HUES6 (cell line): ENCODE results near the gene MCMBP.
A peak's percentile ranks its signal among the peaks of the same experiment; 100 is the strongest.
"Not testable (repeated sequence)": the region's sequence is repeated elsewhere in the genome, so short reads cannot be mapped to it uniquely, and the experiment has no call there.

ENCODE experiments used
- H3K27ac ChIP-seq: 2 replicates; pipeline ENCODE4 v1.7.0; 2013; ENCODE audit warnings: low read depth, mild to moderate bottlenecking, low read length, inconsistent platforms
- H3K27me3 ChIP-seq: 2 replicates; pipeline ENCODE4 v1.6.1; 2013; ENCODE audit warnings: low read length; ENCODE audit not compliant: control insufficient read depth, insufficient read depth
- H3K36me3 ChIP-seq: 2 replicates; pipeline ENCODE4 v1.6.1; 2013; ENCODE audit warnings: low read length; ENCODE audit not compliant: control insufficient read depth, insufficient read depth
- H3K4me1 ChIP-seq: 2 replicates; pipeline ENCODE4 v1.6.1; 2013; ENCODE audit warnings: low read length; ENCODE audit not compliant: control insufficient read depth, insufficient read depth
- H3K4me3 ChIP-seq: 2 replicates; pipeline ENCODE4 v1.5.1; 2013; ENCODE audit warnings: low read depth, low read length
- H3K9ac ChIP-seq: one replicate; pipeline ENCODE4 v1.6.1; 2013; ENCODE audit warnings: mild to moderate bottlenecking, low read length
- H3K9me3 ChIP-seq: 2 replicates; pipeline ENCODE4 v1.6.1; 2013; ENCODE audit warnings: low read depth, low read length; ENCODE audit not compliant: control insufficient read depth, insufficient read depth

The MCMBP gene, protein sequence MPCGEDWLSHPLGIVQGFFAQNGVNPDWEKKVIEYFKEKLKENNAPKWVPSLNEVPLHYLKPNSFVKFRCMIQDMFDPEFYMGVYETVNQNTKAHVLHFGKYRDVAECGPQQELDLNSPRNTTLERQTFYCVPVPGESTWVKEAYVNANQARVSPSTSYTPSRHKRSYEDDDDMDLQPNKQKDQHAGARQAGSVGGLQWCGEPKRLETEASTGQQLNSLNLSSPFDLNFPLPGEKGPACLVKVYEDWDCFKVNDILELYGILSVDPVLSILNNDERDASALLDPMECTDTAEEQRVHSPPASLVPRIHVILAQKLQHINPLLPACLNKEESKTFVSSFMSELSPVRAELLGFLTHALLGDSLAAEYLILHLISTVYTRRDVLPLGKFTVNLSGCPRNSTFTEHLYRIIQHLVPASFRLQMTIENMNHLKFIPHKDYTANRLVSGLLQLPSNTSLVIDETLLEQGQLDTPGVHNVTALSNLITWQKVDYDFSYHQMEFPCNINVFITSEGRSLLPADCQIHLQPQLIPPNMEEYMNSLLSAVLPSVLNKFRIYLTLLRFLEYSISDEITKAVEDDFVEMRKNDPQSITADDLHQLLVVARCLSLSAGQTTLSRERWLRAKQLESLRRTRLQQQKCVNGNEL

DNA sequence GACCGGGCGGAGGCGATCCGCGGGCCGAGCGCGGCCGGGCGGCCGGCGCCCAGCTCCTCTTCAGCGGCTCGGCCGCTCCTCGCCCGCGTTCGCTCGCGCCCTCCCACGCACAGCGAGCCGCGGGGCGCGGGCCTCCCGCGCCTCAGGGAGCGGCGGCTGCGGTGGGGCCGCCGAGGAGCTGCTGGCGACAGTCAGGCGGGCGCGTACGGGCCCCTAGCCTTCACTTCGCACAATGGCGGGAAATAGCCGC, at the start of gene MCMBP:
TSS of gene MCMBP (minus strand) at position 234 of the 250 bp plus-strand sequence. CDS start 259 bp downstream, outside the sequence.
- Histone ChIP-seq H3K36me3 (no peaks in the 10 kb centered on the region), H3K27me3 (no peaks in the 10 kb centered on the region), H3K9ac (peak within 1 kb of the TSS; percentile 92), H3K4me3 (peak within 1 kb of the TSS; percentile 90), H3K9me3 (no peaks in the 10 kb centered on the region), H3K27ac (peak within 1 kb of the TSS; percentile 58; the same call in 1 of the 2 replicates), H3K4me1 (peaks cover 11% of the 10 kb centered on the region; the same call in 1 of the 2 replicates)

DNA sequence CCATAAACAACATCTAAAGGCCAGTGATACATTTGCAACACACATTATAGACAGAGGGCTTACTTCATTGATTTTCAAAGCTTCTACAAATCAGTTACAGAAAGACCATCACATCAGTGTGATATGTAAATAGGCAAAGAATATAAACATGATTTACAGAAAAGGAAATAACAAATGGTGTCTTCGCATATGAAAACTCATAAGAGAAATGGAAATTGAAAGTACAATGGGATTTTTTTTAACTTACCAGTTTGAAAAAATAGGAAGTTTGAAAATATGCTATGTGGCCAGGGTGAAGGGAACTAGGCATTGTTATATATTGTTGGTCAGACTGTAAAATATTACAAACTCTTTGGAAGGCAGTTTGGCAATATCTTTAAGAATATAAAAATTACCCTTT, 47.2 kb upstream of the MCMBP start:
- H3K4me3 ChIP-seq, result no peak overlapping the region
- H3K36me3 ChIP-seq, result peaks cover 88% of the 10 kb centered on the region
- no peaks in the 10 kb centered on the region for H3K9me3 ChIP-seq
- H3K27ac ChIP-seq, result no peak overlapping the region
- no peaks in the 10 kb centered on the region for H3K27me3 ChIP-seq
- H3K4me1 ChIP-seq, result no peaks in the 10 kb centered on the region
- no peak overlapping the region for H3K9ac ChIP-seq

DNA sequence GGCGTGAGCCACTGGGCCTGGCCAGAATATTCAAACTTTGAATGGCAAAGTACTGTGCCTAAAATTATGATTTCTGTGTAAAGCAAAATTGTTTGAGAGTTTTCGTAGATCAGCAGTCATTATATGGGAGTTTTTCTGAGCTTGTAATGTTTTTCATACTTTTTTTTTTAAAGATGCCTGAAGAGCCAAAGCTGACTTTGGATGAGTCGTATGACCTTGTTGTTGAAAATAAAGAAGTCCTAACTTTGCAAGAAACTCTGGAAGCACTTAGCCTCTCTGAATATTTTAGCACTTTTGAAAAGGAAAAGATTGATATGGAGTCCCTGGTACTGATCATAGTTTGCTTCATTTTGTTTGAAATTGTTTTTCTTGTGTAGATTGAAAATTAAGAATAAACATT, 46.6 kb upstream of the MCMBP start:
- Histone ChIP-seq H3K36me3 (peaks cover 88% of the 10 kb centered on the region), H3K9ac (no peak overlapping the region), H3K9me3 (no peaks in the 10 kb centered on the region), H3K4me3 (no peak overlapping the region), H3K27ac (no peak overlapping the region), H3K27me3 (no peaks in the 10 kb centered on the region), H3K4me1 (no peaks in the 10 kb centered on the region)

DNA sequence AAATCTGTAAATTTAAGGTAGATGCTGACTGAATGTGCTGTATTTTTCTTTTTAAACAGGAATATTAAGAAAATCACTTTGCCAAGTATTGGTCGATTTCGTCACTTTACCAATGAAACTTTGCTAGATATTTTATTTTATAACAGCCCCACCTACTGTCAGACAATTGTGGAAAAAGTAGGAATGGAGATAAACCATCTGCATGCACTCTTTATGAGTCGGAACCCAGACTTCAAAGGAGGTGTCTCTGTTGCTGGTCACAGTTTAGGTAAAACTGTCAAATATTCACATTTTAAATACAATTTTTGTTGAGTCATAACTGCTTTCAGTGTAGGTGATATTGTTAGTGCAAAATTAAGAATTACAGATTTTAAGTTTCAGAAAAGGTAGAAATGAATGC, 45.1 kb upstream of the MCMBP start:
- peaks cover 91% of the 10 kb centered on the region for H3K36me3 ChIP-seq
- H3K9me3 ChIP-seq, result no peaks in the 10 kb centered on the region
- H3K4me3 ChIP-seq, result no peak overlapping the region
- no peaks in the 10 kb centered on the region for H3K27me3 ChIP-seq
- no peak overlapping the region for H3K9ac ChIP-seq
- H3K4me1 ChIP-seq, result no peaks in the 10 kb centered on the region
- no peak overlapping the region for H3K27ac ChIP-seq

DNA sequence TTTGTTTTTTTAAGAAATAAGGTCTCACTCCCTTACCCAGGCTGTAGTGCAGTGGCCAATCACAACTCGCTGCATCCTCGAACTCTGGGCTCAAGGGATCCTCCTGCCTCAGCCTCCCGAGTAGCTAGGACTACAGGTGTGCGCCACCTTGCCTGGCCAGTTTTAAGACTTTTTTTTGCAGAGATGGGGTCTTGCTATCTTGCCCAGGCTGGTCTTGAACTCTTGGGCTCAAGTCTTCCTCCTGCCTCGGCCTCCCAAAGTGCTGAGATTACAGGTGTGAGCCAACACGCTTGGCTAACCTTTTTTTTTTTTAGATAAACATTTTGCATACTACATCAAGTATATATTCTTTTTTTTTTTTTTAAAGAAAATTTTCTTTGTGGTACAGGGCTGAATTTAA, 38.0 kb upstream of the MCMBP start:
- no peak overlapping the region for H3K27ac ChIP-seq
- H3K36me3 ChIP-seq, result peaks cover 87% of the 10 kb centered on the region
- no peaks in the 10 kb centered on the region for H3K9me3 ChIP-seq
- no peaks in the 10 kb centered on the region for H3K27me3 ChIP-seq
- H3K4me3 ChIP-seq, result no peak overlapping the region
- H3K9ac ChIP-seq, result no peak overlapping the region
- no peaks in the 10 kb centered on the region for H3K4me1 ChIP-seq

DNA sequence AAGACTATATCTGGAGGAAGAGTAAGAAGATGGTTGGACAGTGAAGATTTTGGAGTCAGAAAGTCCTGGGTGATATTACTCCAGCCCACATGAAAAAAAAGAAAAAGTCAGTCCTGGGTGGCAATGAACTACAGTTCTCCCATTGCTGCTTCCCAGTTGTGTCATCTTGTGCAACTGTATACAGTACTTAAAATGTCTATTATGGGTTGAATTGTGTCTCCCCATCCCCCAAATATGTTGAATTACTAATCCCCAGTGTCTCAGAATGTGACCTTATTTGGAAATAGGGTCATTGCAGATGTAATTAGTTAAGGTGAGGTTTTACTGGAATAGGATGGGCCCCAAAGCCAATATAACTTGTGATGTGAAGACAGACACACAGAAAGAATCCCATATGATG, 35.5 kb upstream of the MCMBP start:
- Histone ChIP-seq H3K4me3 (no peak overlapping the region), H3K9ac (no peak overlapping the region), H3K9me3 (no peaks in the 10 kb centered on the region), H3K4me1 (no peaks in the 10 kb centered on the region), H3K27ac (no peak overlapping the region), H3K27me3 (no peaks in the 10 kb centered on the region), H3K36me3 (peaks cover 90% of the 10 kb centered on the region)

DNA sequence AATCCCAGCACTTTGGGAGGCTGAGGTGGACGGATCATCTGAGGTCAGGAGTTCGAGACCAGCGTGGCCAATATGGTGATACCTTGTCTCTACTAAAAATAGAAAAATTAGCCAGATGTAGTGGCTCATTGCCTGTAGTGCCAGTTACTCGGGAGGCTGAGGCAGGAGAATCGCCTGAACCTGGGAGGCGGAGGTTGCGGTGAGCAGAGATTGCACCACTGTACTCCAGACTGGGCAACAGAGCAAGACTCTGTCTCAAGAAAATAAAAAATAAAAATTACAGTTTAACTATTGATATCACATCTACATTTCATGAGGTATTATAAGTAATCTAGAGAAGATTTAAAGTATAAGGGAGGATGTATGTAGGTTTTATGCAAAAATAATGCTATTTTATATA, 35.1 kb upstream of the MCMBP start:
- H3K9ac ChIP-seq, H3K4me1 ChIP-seq, H3K9me3 ChIP-seq, H3K27ac ChIP-seq, H3K27me3 ChIP-seq, H3K4me3 ChIP-seq: not testable (repeated sequence)
- H3K36me3 ChIP-seq, result peaks cover 90% of the 10 kb centered on the region

DNA sequence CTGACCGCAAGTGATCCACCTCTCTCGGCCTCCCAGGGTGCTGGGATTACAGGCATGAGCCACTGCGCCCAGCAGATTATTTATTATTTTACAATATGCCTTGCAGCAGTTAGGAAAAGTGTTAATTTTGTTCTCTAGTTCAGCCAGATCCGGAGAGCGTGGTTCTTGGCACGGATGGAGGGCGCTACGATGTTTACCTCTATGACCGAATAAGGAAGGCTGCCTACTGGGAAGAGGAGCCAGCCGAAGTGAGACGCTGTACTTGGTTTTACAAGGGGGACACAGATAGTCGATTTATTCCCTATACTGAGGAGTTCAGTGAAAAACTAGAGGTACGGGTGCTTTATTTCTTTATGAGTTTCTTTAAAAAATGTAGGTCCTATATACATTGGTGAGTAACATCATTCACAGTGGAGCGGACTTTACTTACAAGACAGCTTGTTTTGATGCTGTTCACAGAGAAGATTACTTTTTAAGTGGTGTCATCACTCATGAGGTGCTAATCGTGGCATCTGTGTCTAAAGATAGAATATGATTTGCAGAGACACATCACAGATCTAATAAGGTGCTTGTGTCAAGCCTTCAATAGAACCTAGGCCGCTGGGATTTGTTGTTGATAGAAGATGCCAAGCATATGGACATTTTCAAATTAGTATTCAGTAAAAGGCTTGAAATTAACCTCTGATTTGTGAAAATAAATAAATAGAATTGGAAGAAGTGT, 31.5 kb upstream of the MCMBP start:
- H3K9ac ChIP-seq, result no peak overlapping the region
- H3K4me3 ChIP-seq, result no peak overlapping the region
- H3K9me3 ChIP-seq, result no peaks in the 10 kb centered on the region
- H3K27ac ChIP-seq, result no peak overlapping the region
- H3K36me3 ChIP-seq, result peaks cover 84% of the 10 kb centered on the region
- no peaks in the 10 kb centered on the region for H3K4me1 ChIP-seq
- H3K27me3 ChIP-seq, result no peaks in the 10 kb centered on the region

DNA sequence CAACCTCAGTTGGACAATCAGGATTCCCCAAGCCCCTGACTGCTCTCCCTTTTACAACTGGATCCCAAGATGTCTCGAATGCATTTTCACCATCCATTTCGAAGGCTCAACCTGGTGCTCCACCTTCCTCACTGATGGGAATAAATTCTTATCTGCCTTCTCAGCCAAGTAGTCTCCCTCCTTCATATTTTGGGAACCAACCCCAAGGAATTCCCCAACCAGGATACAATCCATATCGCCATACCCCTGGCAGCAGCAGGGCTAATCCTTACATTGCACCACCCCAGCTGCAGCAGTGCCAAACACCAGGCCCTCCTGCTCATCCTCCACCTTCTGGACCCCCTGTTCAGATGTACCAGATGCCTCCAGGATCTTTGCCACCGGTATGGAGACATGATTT, 25.9 kb upstream of the MCMBP start:
- Histone ChIP-seq H3K4me1 (peaks cover 5% of the 10 kb centered on the region; the same call in 1 of the 2 replicates), H3K9me3 (no peaks in the 10 kb centered on the region), H3K9ac (no peak overlapping the region), H3K4me3 (no peak overlapping the region), H3K27me3 (no peaks in the 10 kb centered on the region), H3K36me3 (peaks cover 60% of the 10 kb centered on the region), H3K27ac (no peak overlapping the region)

DNA sequence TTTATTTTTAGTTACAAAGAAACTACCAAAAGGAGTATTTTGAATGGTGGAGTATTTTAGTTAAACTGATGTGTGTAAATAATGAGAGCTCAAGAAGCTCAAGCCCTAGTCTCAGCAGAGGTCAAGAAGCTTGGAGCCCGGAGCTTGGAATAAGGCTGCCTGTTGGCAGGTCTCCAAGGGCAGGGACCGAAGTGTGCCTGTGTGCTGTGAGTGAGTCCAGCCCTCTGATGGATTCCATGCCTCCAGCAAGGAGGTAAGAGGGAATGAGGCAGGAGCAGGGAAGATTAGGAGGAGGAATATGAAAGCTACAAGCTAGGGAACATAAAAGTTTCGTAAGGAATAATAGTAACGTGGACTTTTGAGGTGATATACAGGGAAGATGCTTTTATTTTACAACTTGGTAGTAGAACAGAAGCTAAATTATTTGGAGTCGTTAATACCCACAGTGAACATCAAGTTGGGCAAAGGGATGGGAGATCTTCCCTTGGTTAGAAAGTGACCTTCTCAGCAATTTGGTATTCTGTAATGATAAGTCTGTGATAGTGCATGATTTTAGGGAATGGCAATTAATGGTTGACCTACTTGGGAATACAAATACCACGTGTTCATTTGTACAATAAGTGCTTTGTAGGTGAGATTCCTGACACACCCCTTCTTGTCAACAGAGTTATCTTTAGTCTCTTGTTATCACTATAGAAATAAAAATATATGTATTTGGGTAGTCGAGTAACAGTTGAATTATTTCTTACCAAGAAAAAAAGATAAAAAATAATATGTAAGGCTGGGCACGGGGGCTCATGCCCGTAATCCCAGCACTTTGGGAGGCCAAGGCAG, 24.5 kb upstream of the MCMBP start:
- Histone ChIP-seq H3K27ac (no peak overlapping the region), H3K4me1 (peaks cover 5% of the 10 kb centered on the region; the same call in 1 of the 2 replicates), H3K27me3 (no peaks in the 10 kb centered on the region), H3K9ac (no peak overlapping the region), H3K9me3 (no peaks in the 10 kb centered on the region), H3K36me3 (peaks cover 47% of the 10 kb centered on the region), H3K4me3 (no peak overlapping the region)
